Measurements from ENCODE around the gene EBNA1BP2. TPM values are rescaled to one million over a fixed set of nuclear protein-coding genes. Genes with fewer than 3 reads are reported as not detected.

The EBNA1BP2 gene
- total RNA-seq, 1 donor from 2014 or later = 29.3 TPM

Small RNA genes lying within 50 kb of the gene (microRNA-seq; reads per million reads assigned to microRNA genes)
- not detected for gene MIR6733 (ENCODE audit: borderline number of aligned reads)

Other genes starting within 250 kb of the EBNA1BP2 start
- gene SLC2A1, start 213.4 kb downstream of the EBNA1BP2 start, total RNA-seq = 10.6 TPM
- gene CFAP57, start within 50 bp of the EBNA1BP2 start, total RNA-seq = 4.1 TPM
- gene TMEM125, start 97.7 kb upstream of the EBNA1BP2 start, total RNA-seq = 197 TPM
- gene C1orf210, start 113.3 kb upstream of the EBNA1BP2 start, total RNA-seq = 19.1 TPM
- gene TIE1, start 128.7 kb upstream of the EBNA1BP2 start, total RNA-seq = 48.5 TPM
- 0.65 TPM for gene MPL, start 165.5 kb upstream of the EBNA1BP2 start, total RNA-seq
- 2.4 TPM for gene CDC20, start 186.7 kb upstream of the EBNA1BP2 start, total RNA-seq
- gene ELOVL1, start 195.7 kb upstream of the EBNA1BP2 start, total RNA-seq = 99.8 TPM
- gene MED8, start 217.5 kb upstream of the EBNA1BP2 start, total RNA-seq = 35.4 TPM
- 71.5 TPM for gene SZT2, start 217.6 kb upstream of the EBNA1BP2 start, total RNA-seq